NCI-H146 treated with DMSO at 0.1 percent for 48 hours (cell line): ENCODE results near the gene NINJ2.
A peak's percentile ranks its signal among the peaks of the same experiment; 100 is the strongest.
"Not testable (repeated sequence)": the region's sequence is repeated elsewhere in the genome, so short reads cannot be mapped to it uniquely, and the experiment has no call there.

Experiments used
- DNase-seq: peaks from one replicate; lab custom pipeline; 2025; ENCODE audit not compliant: unreplicated experiment; lab: John Stamatoyannopoulos, UW

The NINJ2 gene

DNA sequence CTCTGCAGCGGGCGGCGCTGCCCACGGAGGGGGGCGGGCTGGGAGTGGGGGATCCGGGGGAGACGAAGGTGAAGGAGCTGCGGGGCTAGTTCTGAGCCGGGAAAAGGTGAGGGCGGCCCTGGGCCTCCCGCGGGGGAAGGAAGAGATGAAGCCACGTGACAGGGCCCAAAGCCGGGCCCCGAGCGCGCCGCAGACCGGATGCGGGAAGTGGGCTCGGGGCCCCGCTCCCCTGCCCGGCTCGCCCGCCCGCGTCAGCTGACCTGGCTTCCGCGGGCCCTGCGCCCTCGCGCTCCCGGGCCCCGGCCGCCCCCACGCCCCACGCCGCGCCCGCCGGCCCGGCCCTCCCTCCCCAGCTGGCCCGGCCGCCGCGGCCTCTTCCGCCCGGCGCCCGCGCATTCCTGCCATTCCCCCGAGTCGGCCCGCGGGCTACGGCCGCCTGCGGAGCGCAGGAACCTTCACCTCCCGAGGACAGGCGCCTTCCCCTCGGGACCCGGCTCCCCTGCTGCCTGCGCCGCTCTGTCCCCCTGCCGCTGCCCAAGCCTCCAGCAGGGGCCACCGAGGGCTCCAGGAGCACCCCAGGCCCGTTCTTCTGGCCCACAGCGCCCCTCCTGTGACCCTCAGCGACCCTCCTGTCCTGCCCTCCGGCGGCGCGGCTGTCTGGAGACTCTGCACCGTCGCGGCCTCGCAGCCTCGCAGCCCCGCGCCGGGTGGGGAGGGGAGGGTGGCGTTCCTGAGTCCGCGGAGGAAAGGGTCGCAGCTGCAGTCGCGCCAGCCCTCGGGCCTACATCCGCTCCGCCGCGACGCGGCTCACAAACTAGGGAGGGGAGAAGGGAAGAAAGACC, 20.4 kb downstream of the NINJ2 start:
- DNase-seq: peak; percentile 45

- not testable (repeated sequence) for DNase-seq
Measured at GRCh38 chr12:641321-641720, 21.9 kb downstream of the NINJ2 start.

DNA sequence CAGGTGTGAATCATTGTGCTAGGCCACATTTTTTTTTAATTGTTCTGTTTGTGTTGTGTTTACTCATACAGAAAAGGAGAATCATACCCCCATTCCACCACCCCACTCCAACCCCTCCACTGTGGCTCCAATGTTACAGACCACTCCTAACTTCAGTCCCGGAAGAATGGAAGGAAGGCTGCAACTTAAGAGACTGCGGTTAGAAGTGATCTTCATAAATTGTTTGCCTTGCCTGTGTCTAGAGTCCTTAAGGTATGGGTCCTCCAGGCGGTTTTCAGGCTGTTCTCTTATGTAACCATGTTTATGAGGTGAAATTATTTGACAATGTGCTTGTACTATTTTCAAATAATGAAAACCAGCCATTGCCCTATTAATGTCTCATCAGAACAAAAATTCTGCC, 22.5 kb downstream of the NINJ2 start:
- no peak for DNase-seq

- DNase-seq: no peak
Measured at GRCh38 chr12:639988-640387, 23.3 kb downstream of the NINJ2 start.

DNA sequence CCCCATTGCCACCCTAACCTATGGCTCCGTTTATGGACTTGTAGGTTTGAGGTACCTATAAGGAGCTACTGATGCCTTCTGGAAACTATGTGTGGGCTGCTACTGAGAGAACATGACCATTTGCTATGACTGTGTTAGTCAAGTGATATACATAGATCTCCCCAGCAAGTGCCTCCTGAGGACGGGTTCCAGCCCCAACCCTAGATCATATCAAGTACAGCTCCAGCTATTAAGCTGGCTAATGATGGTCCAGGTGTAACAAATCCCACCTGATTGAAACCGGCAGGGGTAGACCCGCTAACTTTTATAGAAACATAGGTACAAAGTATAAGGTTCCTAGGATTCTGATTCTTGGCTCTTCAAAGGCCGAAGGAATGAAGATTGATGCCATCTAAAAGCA, 23.7 kb downstream of the NINJ2 start:
- DNase-seq: no peak

GRCh38 chr12:638953-639557, 24.2 kb downstream of the NINJ2 start:
- no peak for DNase-seq

- no peak for DNase-seq
Measured at GRCh38 chr12:636632-637031, 26.6 kb downstream of the NINJ2 start.

DNA sequence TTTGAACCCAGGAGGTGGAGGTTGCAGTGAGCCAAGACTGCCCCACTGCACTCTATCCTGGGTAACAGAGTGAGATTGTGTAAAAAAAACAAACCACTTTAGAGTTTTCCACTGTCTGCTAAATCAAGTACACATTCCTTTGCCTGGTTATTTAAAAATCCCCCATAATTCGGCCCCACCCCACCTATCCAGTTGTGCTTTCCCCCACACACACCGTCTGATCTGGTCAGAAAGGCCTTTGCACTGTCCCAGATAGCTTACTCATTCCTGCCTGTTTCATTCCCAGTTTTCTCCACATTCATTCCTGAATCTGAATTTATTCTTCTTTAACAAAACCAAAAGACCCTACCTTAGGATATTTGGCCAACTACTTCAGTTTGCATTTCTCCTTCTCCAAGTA, 29.5 kb downstream of the NINJ2 start:
- no peak for DNase-seq

- DNase-seq: peak; percentile 34
Measured at GRCh38 chr12:632102-632696, 31.0 kb downstream of the NINJ2 start.

- DNase-seq: no peak
Measured at GRCh38 chr12:630656-631632, 32.3 kb downstream of the NINJ2 start.

GRCh38 chr12:628742-629078, 34.5 kb downstream of the NINJ2 start:
- DNase-seq: not testable (repeated sequence)

DNA sequence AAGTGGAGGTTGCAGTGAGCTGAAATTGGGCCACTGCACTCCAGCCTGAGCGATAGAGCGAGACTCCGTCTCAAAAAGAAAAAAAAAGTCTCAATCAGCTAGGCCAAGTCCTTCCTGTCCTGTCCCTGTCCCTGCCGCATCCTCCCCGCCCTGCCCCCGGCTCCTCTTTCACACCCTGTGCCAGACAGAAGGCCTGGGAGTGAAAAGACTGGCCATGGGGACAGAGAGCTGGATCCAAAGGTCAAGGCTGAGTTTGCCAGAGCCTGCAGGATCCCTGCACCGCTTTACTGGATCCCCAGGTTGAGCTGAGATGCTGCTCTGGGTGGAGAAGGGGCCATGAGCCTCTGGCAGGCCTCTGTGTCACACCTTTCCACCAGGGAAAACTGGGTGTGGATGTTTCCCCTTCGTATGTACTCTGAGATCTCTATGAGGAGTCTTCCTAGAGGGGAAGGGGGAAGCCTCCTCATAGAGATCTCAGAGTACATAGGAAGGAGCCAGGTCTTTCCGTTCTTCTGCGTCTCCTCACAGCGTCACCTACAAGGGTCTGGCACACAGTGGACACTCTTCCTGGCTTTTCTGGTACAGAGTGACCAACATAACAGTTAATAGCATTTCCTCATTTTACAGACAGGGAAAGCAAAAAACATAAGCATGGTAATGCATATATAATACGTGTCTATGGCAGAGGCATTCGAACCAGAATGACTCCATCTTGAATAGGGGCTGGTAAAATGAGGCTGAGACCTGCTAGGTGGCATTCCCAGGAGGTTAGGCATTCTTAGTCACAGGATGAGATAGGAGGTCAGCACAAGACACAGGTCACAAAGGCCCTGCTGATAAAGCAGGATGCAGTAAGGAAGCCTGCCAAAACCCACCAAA, 35.1 kb downstream of the NINJ2 start:
- no peak for DNase-seq

DNA sequence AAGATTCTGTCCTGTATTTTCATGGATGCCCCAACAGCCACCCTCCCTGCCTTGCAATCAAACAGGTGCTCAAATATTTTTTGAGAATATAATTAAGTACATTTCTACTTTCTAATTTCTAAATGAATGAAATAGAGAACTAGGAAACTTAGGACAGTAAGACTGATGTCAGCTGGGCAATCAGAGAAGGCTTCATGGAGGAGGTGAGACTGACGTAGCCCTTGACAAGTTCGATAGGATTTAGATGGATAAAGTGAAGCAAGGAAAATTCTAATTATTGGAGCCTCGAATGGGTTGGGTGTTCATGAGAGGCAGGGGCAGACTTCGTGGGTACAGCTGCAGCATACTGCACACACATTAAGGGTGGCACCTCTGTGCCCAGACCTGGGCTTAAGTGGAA, 36.0 kb downstream of the NINJ2 start:
- DNase-seq: no peak

DNA sequence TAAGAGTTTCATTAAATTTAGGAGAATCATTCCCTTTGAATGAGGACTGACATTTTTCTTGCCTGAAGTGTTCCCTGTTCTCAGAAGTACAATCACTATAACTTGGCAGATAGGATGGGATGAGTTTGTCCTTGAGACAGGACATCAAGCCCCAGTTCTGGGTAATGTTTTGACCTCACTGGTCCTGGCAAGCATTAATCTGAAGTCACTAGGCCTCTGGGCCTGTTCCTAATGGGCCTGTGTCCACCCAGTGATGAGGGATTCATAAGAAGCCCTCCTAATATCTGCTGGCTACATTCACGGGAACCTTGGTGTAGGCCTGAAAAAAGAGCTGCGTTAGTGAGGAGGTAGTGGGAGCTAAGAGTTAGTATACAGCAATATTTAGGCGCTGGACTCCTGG, 37.2 kb downstream of the NINJ2 start:
- DNase-seq: no peak

DNA sequence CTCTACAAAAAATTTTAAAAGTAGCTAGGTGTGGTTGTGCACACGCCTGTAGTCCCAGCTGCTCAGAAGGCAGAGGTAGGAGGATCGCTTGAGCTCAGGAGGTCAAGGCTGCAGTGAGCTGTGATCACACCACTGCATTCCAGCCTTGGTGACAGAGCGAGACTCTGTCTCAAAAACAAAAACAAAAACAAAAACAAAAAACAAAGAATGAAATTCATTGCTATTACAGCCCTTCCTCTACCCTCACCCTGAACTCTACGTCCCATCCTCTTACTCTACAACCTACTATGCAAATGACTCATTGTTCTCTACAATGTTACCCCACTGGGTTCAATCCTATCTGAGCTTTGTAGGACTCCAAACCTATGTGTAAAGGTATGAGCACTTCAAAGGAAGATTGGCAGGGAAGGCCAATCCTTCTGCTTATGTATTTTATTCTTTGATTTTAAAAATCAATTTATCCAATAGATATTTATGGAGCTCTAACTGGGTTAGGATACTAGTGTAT, 39.3 kb downstream of the NINJ2 start:
- DNase-seq: no peak

DNA sequence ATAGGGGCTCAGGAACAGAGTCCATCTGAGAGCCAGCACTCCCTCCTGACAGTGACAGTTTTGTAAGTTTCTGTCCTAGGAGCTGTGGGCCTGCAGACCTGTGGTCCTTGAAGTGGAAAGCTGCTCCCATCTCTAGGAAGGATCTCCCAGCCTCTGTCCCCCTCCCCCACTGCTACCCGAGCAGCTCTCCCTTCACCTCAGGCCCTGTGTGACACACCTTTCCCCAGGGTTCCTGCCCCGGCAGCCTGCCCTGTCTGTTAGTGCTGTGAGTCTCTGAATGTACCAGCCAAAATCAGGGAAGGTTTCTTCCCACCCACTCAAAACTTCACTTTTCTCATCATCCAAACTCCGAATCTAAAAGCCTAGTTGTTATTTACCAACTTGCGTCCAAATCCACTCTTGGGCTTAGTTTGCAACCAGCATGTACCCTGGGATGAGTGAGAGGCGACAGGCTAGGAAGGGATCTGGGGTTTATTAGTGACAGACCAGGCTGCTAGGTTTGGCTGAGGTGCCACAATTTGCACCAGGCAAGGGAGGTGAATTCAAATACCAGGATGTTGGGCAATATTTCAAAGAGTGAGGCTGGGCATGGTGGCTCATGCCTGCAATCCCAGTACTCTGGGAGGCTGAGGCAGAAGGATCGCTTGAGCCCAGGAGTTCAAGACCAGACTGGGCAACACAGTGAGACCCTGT, 39.9 kb downstream of the NINJ2 start:
- no peak for DNase-seq

GRCh38 chr12:622416-622815, 40.8 kb downstream of the NINJ2 start:
- no peak for DNase-seq

DNA sequence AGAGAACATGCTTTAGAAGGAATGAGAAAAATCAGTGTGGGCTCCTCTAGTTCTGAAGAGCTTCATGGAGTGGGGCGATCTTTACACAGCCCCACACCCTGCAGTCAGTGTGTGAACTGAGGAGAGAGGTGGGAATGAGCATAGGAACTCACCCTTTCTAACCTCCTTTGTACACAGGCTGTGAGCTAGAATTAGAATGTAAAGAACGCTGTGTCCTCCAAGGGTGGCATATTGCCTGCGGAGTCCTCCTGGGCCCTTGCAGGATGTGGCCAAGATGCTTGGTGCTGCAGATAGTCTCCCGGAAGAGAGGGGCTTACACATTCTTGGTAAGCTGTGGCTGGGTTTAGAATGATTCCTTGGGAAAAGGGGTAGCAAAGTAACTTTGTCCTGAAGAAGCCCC, 43.9 kb downstream of the NINJ2 start:
- DNase-seq: no peak

GRCh38 chr12:618605-619004, 44.6 kb downstream of the NINJ2 start:
- DNase-seq: no peak
